Astrocyte (in vitro differentiated cells and primary cell): ENCODE results near the gene THRSP. TPM values are rescaled to one million over a fixed set of nuclear protein-coding genes. Genes with fewer than 3 reads are reported as not detected.

Experiments
- DNase-seq: peaks from one replicate; pipeline ENCODE4 v3.0.0-alpha.2; 2010; ENCODE audit warnings: low read depth
- FAIRE-seq: peaks from 2 replicates; lab custom pipeline; 2011; peaks lifted over from hg19 to GRCh38; lab: Jason Lieb, UNC
- H2AFZ ChIP-seq: 2 replicates; pipeline ENCODE4 v1.6.0; 2012; ENCODE audit warnings: low read depth, low read length, inconsistent platforms
- H3K27ac ChIP-seq: 2 replicates; pipeline ENCODE4 v1.5.1; 2011; ENCODE audit warnings: low read depth, low read length, inconsistent platforms
- H3K27me3 ChIP-seq: 2 replicates; pipeline ENCODE4 v1.6.0; 2011; ENCODE audit warnings: low read length, inconsistent platforms; ENCODE audit not compliant: insufficient read depth
- H3K36me3 ChIP-seq: 2 replicates; pipeline ENCODE4 v1.5.1; 2011; ENCODE audit warnings: low read length, inconsistent platforms; ENCODE audit not compliant: insufficient read depth
- H3K4me1 ChIP-seq: 2 replicates; pipeline ENCODE4 v1.5.1; 2011; ENCODE audit warnings: low read length, inconsistent platforms; ENCODE audit not compliant: insufficient read depth
- H3K4me2 ChIP-seq: 2 replicates; pipeline ENCODE4 v1.6.0; 2012; ENCODE audit warnings: low read length, inconsistent platforms
- H3K4me3 ChIP-seq: 2 replicates; pipeline ENCODE4 v1.5.1; 2011; ENCODE audit warnings: low read depth, mild to moderate bottlenecking, low read length, inconsistent platforms; ENCODE audit not compliant: insufficient read depth
- H3K79me2 ChIP-seq: 2 replicates; pipeline ENCODE4 v1.6.0; 2012; ENCODE audit warnings: mild to moderate bottlenecking, low read length, inconsistent platforms; ENCODE audit not compliant: insufficient read depth
- H3K9ac ChIP-seq: 2 replicates; pipeline ENCODE4 v1.6.0; 2012; ENCODE audit warnings: mild to moderate bottlenecking, low read length, inconsistent platforms
- H3K9me3 ChIP-seq: 2 replicates; pipeline ENCODE4 v1.5.1; 2012; ENCODE audit warnings: low read depth, mild to moderate bottlenecking, low read length, inconsistent platforms; ENCODE audit not compliant: insufficient read depth
- H4K20me1 ChIP-seq: 2 replicates; pipeline ENCODE4 v1.6.0; 2012; ENCODE audit warnings: low read length, inconsistent platforms; ENCODE audit not compliant: insufficient read depth
- H3K27ac Mint-ChIP-seq: one replicate; pipeline ENCODE4 v1.8.0; 2021; ENCODE audit warnings: mild to moderate bottlenecking, mixed read lengths; ENCODE audit not compliant: unreplicated experiment
- H3K27me3 Mint-ChIP-seq: one replicate; pipeline ENCODE4 v1.8.0; 2021; ENCODE audit warnings: low read depth, mixed read lengths; ENCODE audit not compliant: unreplicated experiment
- H3K36me3 Mint-ChIP-seq: one replicate; pipeline ENCODE4 v1.8.0; 2021; ENCODE audit warnings: low read depth, mixed read lengths; ENCODE audit not compliant: unreplicated experiment
- H3K4me1 Mint-ChIP-seq: one replicate; pipeline ENCODE4 v1.8.0; 2021; ENCODE audit warnings: low read depth, mixed read lengths; ENCODE audit not compliant: unreplicated experiment
- H3K4me3 Mint-ChIP-seq: one replicate; pipeline ENCODE4 v1.8.0; 2021; ENCODE audit warnings: mild to moderate bottlenecking, moderate library complexity, mixed read lengths; ENCODE audit not compliant: unreplicated experiment
- H3K9me3 Mint-ChIP-seq: one replicate; pipeline ENCODE4 v1.8.0; 2021; ENCODE audit warnings: mild to moderate bottlenecking, mixed read lengths; ENCODE audit not compliant: unreplicated experiment
- EZH2 ChIP-seq: IDR thresholded peaks from 2 replicates; pipeline ENCODE4 v1.6.1; 2012; ENCODE audit warnings: mild to moderate bottlenecking, low read length, inconsistent platforms; ENCODE audit not compliant: insufficient read depth
- total RNA-seq: library from RNA; stranded (reverse); gene quantifications from 2 replicates; pipeline ENCODE4 v1.2.1, GENCODE V29; 2021
- TF ChIP-seq, protein P1 (sequence below): IDR thresholded peaks from 2 replicates; pipeline ENCODE4 v1.5.1; 2011; ENCODE audit warnings: low read depth, mild to moderate bottlenecking, inconsistent platforms, low read length, moderate library complexity; ENCODE audit not compliant: insufficient read depth

The THRSP gene
- total RNA-seq, 1 donor from 2014 or later, result not detected

DNA sequence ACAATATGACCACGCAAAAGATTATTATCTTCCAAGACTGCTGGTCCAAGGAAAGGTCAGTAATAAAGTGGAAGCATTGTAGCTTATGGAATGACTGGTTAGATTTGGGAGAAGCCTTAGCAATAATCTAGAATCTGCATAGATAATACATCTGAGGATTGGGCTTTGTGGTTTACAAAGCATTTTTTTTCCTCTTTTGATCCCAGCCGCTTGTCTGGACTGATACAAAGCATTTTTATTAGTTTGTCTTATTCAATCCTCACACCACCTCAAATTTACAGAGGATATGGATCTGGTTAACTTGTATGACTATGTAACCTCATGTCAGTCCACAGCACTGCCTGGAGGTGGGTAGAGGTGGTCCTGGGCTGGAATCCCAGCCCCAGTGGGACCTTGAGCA lies 990 bp upstream of the THRSP start:
- Mint-ChIP-seq H3K27me3 (no peaks in the 10 kb centered on the region), H3K27ac (no peak overlapping the region), H3K9me3 (peaks cover 2% of the 10 kb centered on the region), H3K4me3 (no peak overlapping the region), H3K36me3 (peaks cover 5% of the 10 kb centered on the region), H3K4me1 (peaks cover 3% of the 10 kb centered on the region)
- H3K4me1 ChIP-seq, result no peaks in the 10 kb centered on the region
- DNase-seq (no peak), FAIRE-seq (no peak)
- TF ChIP-seq, protein P1, sequence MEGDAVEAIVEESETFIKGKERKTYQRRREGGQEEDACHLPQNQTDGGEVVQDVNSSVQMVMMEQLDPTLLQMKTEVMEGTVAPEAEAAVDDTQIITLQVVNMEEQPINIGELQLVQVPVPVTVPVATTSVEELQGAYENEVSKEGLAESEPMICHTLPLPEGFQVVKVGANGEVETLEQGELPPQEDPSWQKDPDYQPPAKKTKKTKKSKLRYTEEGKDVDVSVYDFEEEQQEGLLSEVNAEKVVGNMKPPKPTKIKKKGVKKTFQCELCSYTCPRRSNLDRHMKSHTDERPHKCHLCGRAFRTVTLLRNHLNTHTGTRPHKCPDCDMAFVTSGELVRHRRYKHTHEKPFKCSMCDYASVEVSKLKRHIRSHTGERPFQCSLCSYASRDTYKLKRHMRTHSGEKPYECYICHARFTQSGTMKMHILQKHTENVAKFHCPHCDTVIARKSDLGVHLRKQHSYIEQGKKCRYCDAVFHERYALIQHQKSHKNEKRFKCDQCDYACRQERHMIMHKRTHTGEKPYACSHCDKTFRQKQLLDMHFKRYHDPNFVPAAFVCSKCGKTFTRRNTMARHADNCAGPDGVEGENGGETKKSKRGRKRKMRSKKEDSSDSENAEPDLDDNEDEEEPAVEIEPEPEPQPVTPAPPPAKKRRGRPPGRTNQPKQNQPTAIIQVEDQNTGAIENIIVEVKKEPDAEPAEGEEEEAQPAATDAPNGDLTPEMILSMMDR, result no peak
- TF ChIP-seq EZH2, result no peak
- peaks cover 1% of the 10 kb centered on the region for H4K20me1 ChIP-seq
- H2AFZ ChIP-seq, result no peak overlapping the region
- H3K27me3 ChIP-seq, result no peaks in the 10 kb centered on the region
- no peaks in the 10 kb centered on the region for H3K36me3 ChIP-seq
- no peak overlapping the region for H3K4me2 ChIP-seq
- no peaks in the 10 kb centered on the region for H3K9me3 ChIP-seq
- no peak overlapping the region for H3K4me3 ChIP-seq
- H3K9ac ChIP-seq, result no peak overlapping the region
- no peak overlapping the region for H3K27ac ChIP-seq
- no peaks in the 10 kb centered on the region for H3K79me2 ChIP-seq

DNA sequence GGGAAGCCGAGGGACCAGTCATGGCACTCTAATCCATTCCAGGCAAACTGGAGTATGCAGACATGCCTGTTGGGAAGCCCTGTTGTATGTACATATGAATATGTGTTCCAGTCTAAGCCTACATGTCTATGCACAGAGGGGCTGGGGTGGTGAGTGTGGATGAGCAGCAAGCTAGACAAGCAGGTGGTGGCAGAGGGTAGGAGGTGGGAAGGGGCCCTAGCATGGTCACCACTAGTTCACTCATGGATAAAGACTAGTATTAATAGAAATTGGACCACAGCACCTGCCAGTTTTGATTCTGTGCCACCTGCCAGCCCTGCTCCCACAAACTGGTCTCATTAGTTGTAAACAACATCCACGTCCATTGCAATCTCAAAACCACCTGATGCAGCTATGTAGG lies 1.5 kb downstream of the THRSP start:
- Histone ChIP-seq H3K4me3 (no peak overlapping the region), H4K20me1 (peaks cover 18% of the 10 kb centered on the region), H3K36me3 (peaks cover 13% of the 10 kb centered on the region), H3K27me3 (no peaks in the 10 kb centered on the region), H3K4me1 (no peaks in the 10 kb centered on the region), H3K27ac (no peak overlapping the region), H2AFZ (no peak overlapping the region), H3K79me2 (peaks cover 9% of the 10 kb centered on the region), H3K9me3 (no peaks in the 10 kb centered on the region), H3K9ac (no peak overlapping the region), H3K4me2 (no peak overlapping the region)
- Mint-ChIP-seq H3K4me3 (no peak overlapping the region), H3K27me3 (no peaks in the 10 kb centered on the region), H3K27ac (no peak overlapping the region), H3K4me1 (peaks cover 3% of the 10 kb centered on the region), H3K36me3 (peaks cover 9% of the 10 kb centered on the region), H3K9me3 (peaks cover 2% of the 10 kb centered on the region)
- no peak for DNase-seq
- no peak for FAIRE-seq
- no peak for TF ChIP-seq EZH2
- TF ChIP-seq, protein P1, result no peak

DNA sequence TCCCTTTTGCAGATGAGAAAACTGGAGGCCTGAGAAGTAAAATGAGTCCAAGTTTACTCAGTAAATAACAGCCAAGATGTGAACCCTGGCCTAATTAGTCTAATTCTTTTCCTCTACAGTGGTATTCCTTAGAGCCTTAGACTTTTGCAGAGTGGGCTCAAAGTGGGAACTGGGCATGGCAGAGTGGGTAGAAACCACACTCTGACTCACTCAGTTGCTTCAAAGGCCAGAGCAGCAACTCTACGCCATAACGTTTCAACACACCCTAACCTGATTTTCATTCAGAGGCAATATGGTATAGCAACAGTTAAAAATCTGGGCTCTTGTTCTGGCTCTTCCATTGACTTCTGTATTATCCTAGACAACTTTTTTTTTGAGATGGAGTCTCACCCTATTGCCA lies 2.8 kb downstream of the THRSP start:
- Histone ChIP-seq H3K27ac (no peak overlapping the region), H2AFZ (no peak overlapping the region), H4K20me1 (peaks cover 26% of the 10 kb centered on the region), H3K4me2 (no peak overlapping the region), H3K9ac (no peak overlapping the region), H3K36me3 (peaks cover 23% of the 10 kb centered on the region), H3K4me1 (no peaks in the 10 kb centered on the region), H3K4me3 (no peak overlapping the region), H3K27me3 (no peaks in the 10 kb centered on the region), H3K79me2 (peaks cover 18% of the 10 kb centered on the region), H3K9me3 (no peaks in the 10 kb centered on the region)
- Mint-ChIP-seq H3K36me3 (peaks cover 9% of the 10 kb centered on the region), H3K27me3 (no peaks in the 10 kb centered on the region), H3K4me3 (no peak overlapping the region), H3K27ac (no peak overlapping the region), H3K9me3 (peaks cover 2% of the 10 kb centered on the region), H3K4me1 (peaks cover 3% of the 10 kb centered on the region)
- no peak for DNase-seq
- TF ChIP-seq, protein P1, result no peak
- TF ChIP-seq EZH2, result no peak
- FAIRE-seq, result no peak
